Liver (tissue), 9 donors: ENCODE measurements around the gene TMEM212. TPM values are rescaled to one million over a fixed set of nuclear protein-coding genes. Genes with fewer than 3 reads are reported as not detected.

Experiments
- DNase-seq: peaks from one replicate; pipeline ENCODE4 v3.0.0-alpha.2; 2017; ENCODE audit warnings: low spot score
- H3K27ac ChIP-seq, 2 donors: one replicate each; pipeline ENCODE4 v1.7.0; 2013; ENCODE audit warnings: inconsistent platforms in 2 of 2, low read length in 2 of 2, control low read depth in 1 of 2, low read depth in 1 of 2, mild to moderate bottlenecking in 1 of 2
- H3K27me3 ChIP-seq, 4 donors: one replicate each; pipeline versions ENCODE4 v1.6.1 to v1.7.0; 2013; ENCODE audit warnings: low read length in 3 of 4, inconsistent platforms in 1 of 4, mild to moderate bottlenecking in 1 of 4, moderate library complexity in 1 of 4; ENCODE audit not compliant: control insufficient read depth in 4 of 4, insufficient read depth in 4 of 4
- H3K36me3 ChIP-seq, 4 donors: one replicate each; pipeline versions ENCODE4 v1.6.1 to v1.7.0; 2013; ENCODE audit warnings: low read length in 3 of 4, mild to moderate bottlenecking in 3 of 4, low read depth in 1 of 4, moderate library complexity in 1 of 4; ENCODE audit not compliant: control insufficient read depth in 4 of 4, insufficient read depth in 3 of 4
- H3K4me1 ChIP-seq, 4 donors: one replicate each; pipeline versions ENCODE4 v1.6.1 to v1.7.0; 2013; ENCODE audit warnings: low read length in 3 of 4, mild to moderate bottlenecking in 3 of 4, moderate library complexity in 1 of 4; ENCODE audit not compliant: control insufficient read depth in 4 of 4, insufficient read depth in 4 of 4
- H3K4me3 ChIP-seq, 3 donors: one replicate each; pipeline versions ENCODE4 v1.6.1 to v1.7.0; 2013; ENCODE audit warnings: low read length in 3 of 3, control low read depth in 1 of 3, low read depth in 1 of 3, mild to moderate bottlenecking in 1 of 3
- H3K9ac ChIP-seq, 2 donors: one replicate each; pipeline ENCODE4 v1.7.0; 2013; ENCODE audit warnings: low read length in 2 of 2, mild to moderate bottlenecking in 2 of 2, moderate library complexity in 2 of 2, control low read depth in 1 of 2, low read depth in 1 of 2
- H3K9me3 ChIP-seq, 4 donors: one replicate each; pipeline versions ENCODE4 v1.6.1 to v1.7.0; 2013; ENCODE audit warnings: low read length in 3 of 4; ENCODE audit not compliant: control insufficient read depth in 4 of 4
- FOXA1 ChIP-seq: IDR thresholded peaks from 2 replicates; pipeline ENCODE4 v1.6.1; 2016; ENCODE audit warnings: antibody characterized with exemption
- FOXA2 ChIP-seq: IDR thresholded peaks from 2 replicates; pipeline ENCODE4 v1.6.1; 2016; ENCODE audit warnings: antibody characterized with exemption
- GABPA ChIP-seq, 2 donors: IDR thresholded peaks in 1 of 2; conservative IDR thresholded peaks in 1 of 2; 2 replicates each; pipeline ENCODE4 v1.6.1; 2016; ENCODE audit warnings: antibody characterized with exemption in 2 of 2, mild to moderate bottlenecking in 1 of 2, moderate library complexity in 1 of 2
- HNF4A ChIP-seq, 2 donors: conservative IDR thresholded peaks; 2 replicates each; pipeline ENCODE4 v1.6.1; 2016; ENCODE audit warnings: antibody characterized with exemption in 2 of 2, mild to moderate bottlenecking in 2 of 2
- HNF4G ChIP-seq: IDR thresholded peaks from 2 replicates; pipeline ENCODE4 v1.6.1; 2016; ENCODE audit warnings: antibody characterized with exemption
- JUND ChIP-seq, 2 donors: IDR thresholded peaks; 2 replicates each; pipeline ENCODE4 v1.6.1; 2016; ENCODE audit warnings: antibody characterized with exemption in 2 of 2
- NR2F2 ChIP-seq: IDR thresholded peaks from 2 replicates; pipeline ENCODE4 v1.6.1; 2016; ENCODE audit warnings: antibody characterized with exemption
- RAD21 ChIP-seq, 2 donors: IDR thresholded peaks; 2 replicates each; pipeline ENCODE4 v1.6.1; 2016; ENCODE audit warnings: antibody characterized with exemption in 2 of 2, mild to moderate bottlenecking in 2 of 2
- RXRA ChIP-seq, 2 donors: IDR thresholded peaks; 2 replicates each; pipeline ENCODE4 v1.6.1; 2017 to 2018; ENCODE audit warnings: antibody characterized with exemption in 2 of 2, mild to moderate bottlenecking in 1 of 2
- SP1 ChIP-seq: IDR thresholded peaks from 2 replicates; pipeline ENCODE4 v1.6.1; 2018; ENCODE audit warnings: antibody characterized with exemption, mild to moderate bottlenecking
- TAF1 ChIP-seq: conservative IDR thresholded peaks from 2 replicates; pipeline ENCODE4 v1.6.1; 2016; ENCODE audit warnings: antibody characterized with exemption, mild to moderate bottlenecking
- YY1 ChIP-seq: IDR thresholded peaks from 2 replicates; pipeline ENCODE4 v1.6.1; 2016; ENCODE audit warnings: antibody characterized with exemption, mild to moderate bottlenecking
- WGBS: extraction: QIAGEN DNeasy Blood & Tissue Kit; methylation state at CpG from one replicate; pipeline ENCODE4 v1.1.7; 2013; 5-methylcytosine and 5-hydroxymethylcytosine counted together
- polyA plus RNA-seq, 2 donors: library from polyadenylated mRNA; stranded (reverse) in 1 of 2; unstranded in 1 of 2; fragments of 200-250 nt in 1 of 2; fragments of >200 nt in 1 of 2; fragmentation: Nextera tagmentation in 1 of 2; extraction: Ambion mirVana in 1 of 2; gene quantifications; one replicate each; pipeline versions ENCODE4 v1.2.1 to v1.2.3, GENCODE V29; 2013 to 2015
- total RNA-seq, 2 donors: library from RNA; depleted of rRNA; stranded (reverse); fragments of >200 nt; gene quantifications; one replicate each; pipeline ENCODE4 v1.2.3, GENCODE V29; 2014
- TF ChIP-seq, protein P1 (sequence below): IDR thresholded peaks from 2 replicates; pipeline ENCODE4 v1.6.1; 2016; ENCODE audit warnings: antibody characterized with exemption
- TF ChIP-seq, protein P2 (sequence below): fragments of 150-350 bp; IDR thresholded peaks from 2 replicates; pipeline ENCODE4 v1.5.1; 2017; ENCODE audit warnings: improper control_type of control experiment, low read depth, low read length; ENCODE audit not compliant: missing input control
- TF ChIP-seq, protein P3 (sequence below): IDR thresholded peaks from 2 replicates; pipeline ENCODE4 v1.6.1; 2016; ENCODE audit warnings: antibody characterized with exemption
- donor health status: healthy.
- donor health status: healthy.
- donor health status: healthy.
- donor health status: healthy.
- donor health status: healthy.

TMEM212 gene
- total and polyA plus RNA-seq, 4 donors, result not detected

DNA sequence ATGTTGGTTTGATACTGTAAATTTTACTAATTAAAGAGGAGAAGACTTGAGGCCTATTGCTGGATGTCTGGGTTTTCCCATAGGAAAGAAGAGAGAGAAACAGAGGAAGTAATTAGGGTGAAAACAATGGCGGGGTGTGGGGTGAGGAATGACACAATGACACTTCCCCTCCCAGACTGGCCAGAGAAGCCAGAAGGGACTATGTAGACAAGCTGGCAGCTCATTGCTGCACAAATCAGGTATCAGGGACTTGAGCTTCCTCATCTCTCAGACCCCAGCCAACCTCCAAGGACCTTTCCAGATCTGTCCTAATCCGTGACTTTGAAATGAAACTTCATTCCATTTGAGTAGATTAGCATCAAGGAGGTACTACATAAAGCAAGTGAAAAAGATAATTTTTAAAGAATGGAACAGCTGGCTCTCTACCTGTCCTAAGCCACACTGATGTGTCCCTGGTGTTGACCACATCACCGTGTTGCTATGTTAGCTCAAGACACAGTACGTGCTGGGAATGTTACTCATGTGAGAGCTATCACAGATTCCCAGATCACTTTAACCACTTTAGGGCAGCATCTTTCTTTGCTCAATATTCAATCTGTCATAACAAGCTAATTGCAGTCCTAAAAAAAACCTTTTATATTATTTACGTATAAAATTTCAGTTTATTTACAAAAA, 22.2 kb downstream of the TMEM212 start:
- Histone ChIP-seq H3K9me3 (no peaks in the 10 kb centered on the region), H3K36me3 (no peaks in the 10 kb centered on the region), H3K4me3 (no peak overlapping the region), H3K27me3 (no peaks in the 10 kb centered on the region), H3K9ac (no peak overlapping the region), H3K27ac (no peak overlapping the region), H3K4me1 (no peaks in the 10 kb centered on the region)
- no peak for DNase-seq
- 90% methylated on average over 5 of the region's 5 CpGs for WGBS
- TF ChIP-seq JUND (IDR thresholded peaks at IDR 0.05), result no peak
- TF ChIP-seq, protein P1, sequence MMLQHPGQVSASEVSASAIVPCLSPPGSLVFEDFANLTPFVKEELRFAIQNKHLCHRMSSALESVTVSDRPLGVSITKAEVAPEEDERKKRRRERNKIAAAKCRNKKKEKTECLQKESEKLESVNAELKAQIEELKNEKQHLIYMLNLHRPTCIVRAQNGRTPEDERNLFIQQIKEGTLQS, result no peak
- TF ChIP-seq HNF4G, result no peak
- no peak for TF ChIP-seq YY1
- TF ChIP-seq SP1, result no peak
- no peak for TF ChIP-seq FOXA1
- TF ChIP-seq, protein P2, sequence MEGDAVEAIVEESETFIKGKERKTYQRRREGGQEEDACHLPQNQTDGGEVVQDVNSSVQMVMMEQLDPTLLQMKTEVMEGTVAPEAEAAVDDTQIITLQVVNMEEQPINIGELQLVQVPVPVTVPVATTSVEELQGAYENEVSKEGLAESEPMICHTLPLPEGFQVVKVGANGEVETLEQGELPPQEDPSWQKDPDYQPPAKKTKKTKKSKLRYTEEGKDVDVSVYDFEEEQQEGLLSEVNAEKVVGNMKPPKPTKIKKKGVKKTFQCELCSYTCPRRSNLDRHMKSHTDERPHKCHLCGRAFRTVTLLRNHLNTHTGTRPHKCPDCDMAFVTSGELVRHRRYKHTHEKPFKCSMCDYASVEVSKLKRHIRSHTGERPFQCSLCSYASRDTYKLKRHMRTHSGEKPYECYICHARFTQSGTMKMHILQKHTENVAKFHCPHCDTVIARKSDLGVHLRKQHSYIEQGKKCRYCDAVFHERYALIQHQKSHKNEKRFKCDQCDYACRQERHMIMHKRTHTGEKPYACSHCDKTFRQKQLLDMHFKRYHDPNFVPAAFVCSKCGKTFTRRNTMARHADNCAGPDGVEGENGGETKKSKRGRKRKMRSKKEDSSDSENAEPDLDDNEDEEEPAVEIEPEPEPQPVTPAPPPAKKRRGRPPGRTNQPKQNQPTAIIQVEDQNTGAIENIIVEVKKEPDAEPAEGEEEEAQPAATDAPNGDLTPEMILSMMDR, result no peak
- TF ChIP-seq, protein P3, sequence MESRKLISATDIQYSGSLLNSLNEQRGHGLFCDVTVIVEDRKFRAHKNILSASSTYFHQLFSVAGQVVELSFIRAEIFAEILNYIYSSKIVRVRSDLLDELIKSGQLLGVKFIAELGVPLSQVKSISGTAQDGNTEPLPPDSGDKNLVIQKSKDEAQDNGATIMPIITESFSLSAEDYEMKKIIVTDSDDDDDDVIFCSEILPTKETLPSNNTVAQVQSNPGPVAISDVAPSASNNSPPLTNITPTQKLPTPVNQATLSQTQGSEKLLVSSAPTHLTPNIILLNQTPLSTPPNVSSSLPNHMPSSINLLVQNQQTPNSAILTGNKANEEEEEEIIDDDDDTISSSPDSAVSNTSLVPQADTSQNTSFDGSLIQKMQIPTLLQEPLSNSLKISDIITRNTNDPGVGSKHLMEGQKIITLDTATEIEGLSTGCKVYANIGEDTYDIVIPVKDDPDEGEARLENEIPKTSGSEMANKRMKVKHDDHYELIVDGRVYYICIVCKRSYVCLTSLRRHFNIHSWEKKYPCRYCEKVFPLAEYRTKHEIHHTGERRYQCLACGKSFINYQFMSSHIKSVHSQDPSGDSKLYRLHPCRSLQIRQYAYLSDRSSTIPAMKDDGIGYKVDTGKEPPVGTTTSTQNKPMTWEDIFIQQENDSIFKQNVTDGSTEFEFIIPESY, result no peak
- no peak for TF ChIP-seq RXRA (IDR thresholded peaks at IDR 0.05)
- TF ChIP-seq NR2F2, result no peak
- no peak for TF ChIP-seq GABPA (IDR thresholded peaks at IDR 0.05 in 1 of 2, conservative IDR thresholded peaks at IDR 0.05 in 1 of 2)
- no peak for TF ChIP-seq HNF4A (conservative IDR thresholded peaks at IDR 0.05)
- no peak for TF ChIP-seq FOXA2

DNA sequence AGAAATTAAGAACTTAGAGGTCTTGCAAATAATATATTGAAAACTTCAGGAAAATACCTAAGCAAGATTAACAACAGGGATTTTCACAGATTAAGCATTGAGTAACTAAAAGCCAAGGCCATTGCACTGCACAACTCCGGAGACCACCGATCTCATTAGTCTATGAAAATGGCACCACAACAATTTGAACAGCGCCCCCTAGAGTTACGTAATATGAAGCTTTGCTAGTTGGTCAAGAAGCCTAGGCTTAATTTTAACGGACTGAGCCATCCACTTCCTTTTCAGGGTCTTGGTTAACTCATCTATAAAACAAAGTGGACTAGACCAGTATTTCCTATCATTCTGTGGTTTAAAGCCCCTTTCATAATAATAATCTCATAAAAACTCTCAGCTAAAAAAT, 24.8 kb downstream of the TMEM212 start:
- H3K4me1 ChIP-seq, result no peaks in the 10 kb centered on the region
- DNase-seq, result no peak
- TF ChIP-seq FOXA1 (no peak), RAD21 (IDR thresholded peaks at IDR 0.05) (peak in 1 of 2 donors; percentile 23), HNF4G (no peak), TAF1 (no peak)
- TF ChIP-seq, protein P2, result peak; percentile 14
- no peaks in the 10 kb centered on the region for H3K36me3 ChIP-seq
- no peak overlapping the region for H3K9ac ChIP-seq
- no peaks in the 10 kb centered on the region for H3K9me3 ChIP-seq
- no peak overlapping the region for H3K4me3 ChIP-seq
- no peaks in the 10 kb centered on the region for H3K27me3 ChIP-seq
- 89% methylated on average over 5 of the region's 5 CpGs for WGBS
- no peak overlapping the region for H3K27ac ChIP-seq
